Measurements from ENCODE around the gene PRKCZ.
"Not testable (repeated sequence)": the region's sequence is repeated elsewhere in the genome, so short reads cannot be mapped to it uniquely, and the experiment has no call there.

Gene PRKCZ

GRCh38 chr1:2093636-2094035 lies 43.4 kb downstream of the PRKCZ start:
- WGBS, 2 donors (ENCODE audit: extremely low coverage in 2 of 2, insufficient read length in 2 of 2, insufficient replicate concordance in 1 of 2): no CpG with 5 or more reads among the region's 26 CpGs
- H4K91ac ChIP-seq (ENCODE audit: low read depth, low read length, poor library complexity): no peak overlapping the region
- H4K8ac ChIP-seq (ENCODE audit: low read depth, low read length): no peak overlapping the region
- no peak overlapping the region for H3K4me2 ChIP-seq (ENCODE audit: insufficient read depth, low read length, poor library complexity, severe bottlenecking)
- H3K36me3 ChIP-seq (replicated peaks in 1 of 2; ENCODE audit: control insufficient read depth in 2 of 2, insufficient read depth in 2 of 2, low read length in 2 of 2): peaks cover 0 to 2% of the 10 kb centered on the region in 2 donors
- peak overlapping the region; percentile 75 for H2BK5ac ChIP-seq (ENCODE audit: low read length)
- no peak overlapping the region for H3K4ac ChIP-seq (ENCODE audit: low read length)
- peak overlapping the region; percentile 24 for H3K18ac ChIP-seq (ENCODE audit: low read length)
- DNase-seq (ENCODE audit: low spot score): no peak
- no peak overlapping the region for H2BK12ac ChIP-seq (ENCODE audit: low read length)
- H3K4me1 ChIP-seq (ENCODE audit: control insufficient read depth in 2 of 2, insufficient read depth in 1 of 2, low read depth in 1 of 2, low read length in 2 of 2): peaks cover 0 to 10% of the 10 kb centered on the region in 2 donors
- peaks cover 0 to 27% (median 0%) of the 10 kb centered on the region in 3 experiments for H3K27me3 ChIP-seq (ENCODE audit: control insufficient read depth in 3 of 3, insufficient read depth in 3 of 3, low read depth in 1 of 3, low read length in 3 of 3)
- no peak overlapping the region for H2BK120ac ChIP-seq (ENCODE audit: low read depth, low read length)
- peak overlapping the region; percentile 89 for H3K23ac ChIP-seq (ENCODE audit: low read depth, low read length, poor library complexity)
- peak overlapping the region; percentile 85 for H2BK15ac ChIP-seq (ENCODE audit: low read length)
- H3K27ac ChIP-seq (replicated peaks; ENCODE audit: low read length): no peak overlapping the region
- no peak overlapping the region for H3K14ac ChIP-seq (ENCODE audit: low read length)
- no peaks in the 10 kb centered on the region for H3K9me3 ChIP-seq (replicated peaks in 1 of 2; ENCODE audit: control insufficient read depth in 2 of 2, insufficient read depth in 1 of 2, low read depth in 1 of 2, low read length in 2 of 2)
- no peak overlapping the region for H2AFZ ChIP-seq (ENCODE audit: low read length)
- peak overlapping the region; percentile 95 for H2AK5ac ChIP-seq (ENCODE audit: low read depth, low read length)
- H3K79me1 ChIP-seq (ENCODE audit: low read depth, low read length): peaks cover 14% of the 10 kb centered on the region
- no peak overlapping the region for H3K4me3 ChIP-seq (ENCODE audit: low read length in 2 of 2)
- H3K9ac ChIP-seq (ENCODE audit: low read depth, low read length, poor library complexity): peak overlapping the region; percentile 60

GRCh38 chr1:2094269-2095158 lies 44.3 kb downstream of the PRKCZ start:
- Histone ChIP-seq H3K79me1 (ENCODE audit: low read depth, low read length) (peaks cover 15% of the 10 kb centered on the region), H3K18ac (ENCODE audit: low read length) (peak overlapping the region; percentile 64), H3K23ac (ENCODE audit: low read depth, low read length, poor library complexity) (peak overlapping the region; percentile 89), H3K14ac (ENCODE audit: low read length) (peak overlapping the region; percentile 82), H3K27me3 (ENCODE audit: control insufficient read depth in 3 of 3, insufficient read depth in 3 of 3, low read depth in 1 of 3, low read length in 3 of 3) (peaks cover 0 to 20% (median 0%) of the 10 kb centered on the region in 3 experiments), H2BK5ac (ENCODE audit: low read length) (peak overlapping the region; percentile 75)
- H4K91ac ChIP-seq (ENCODE audit: low read depth, low read length, poor library complexity); H3K27ac ChIP-seq (replicated peaks; ENCODE audit: low read length); H3K9me3 ChIP-seq (replicated peaks in 1 of 2; ENCODE audit: control insufficient read depth in 2 of 2, insufficient read depth in 1 of 2, low read depth in 1 of 2, low read length in 2 of 2); H3K36me3 ChIP-seq (replicated peaks in 1 of 2; ENCODE audit: control insufficient read depth in 2 of 2, insufficient read depth in 2 of 2, low read length in 2 of 2); H4K8ac ChIP-seq (ENCODE audit: low read depth, low read length); H3K4ac ChIP-seq (ENCODE audit: low read length); H2AFZ ChIP-seq (ENCODE audit: low read length); H3K9ac ChIP-seq (ENCODE audit: low read depth, low read length, poor library complexity); H2BK12ac ChIP-seq (ENCODE audit: low read length); H2BK15ac ChIP-seq (ENCODE audit: low read length); H3K4me3 ChIP-seq (ENCODE audit: low read length in 2 of 2); H2AK5ac ChIP-seq (ENCODE audit: low read depth, low read length); H3K4me1 ChIP-seq (ENCODE audit: control insufficient read depth in 2 of 2, insufficient read depth in 1 of 2, low read depth in 1 of 2, low read length in 2 of 2); H3K4me2 ChIP-seq (ENCODE audit: insufficient read depth, low read length, poor library complexity, severe bottlenecking); DNase-seq (ENCODE audit: low spot score); H2BK120ac ChIP-seq (ENCODE audit: low read depth, low read length): not testable (repeated sequence)
- WGBS, 2 donors (ENCODE audit: extremely low coverage in 2 of 2, insufficient read length in 2 of 2, insufficient replicate concordance in 1 of 2): no CpG with 5 or more reads among the region's 60 CpGs

GRCh38 chr1:2095394-2095793 lies 45.2 kb downstream of the PRKCZ start:
- H2BK120ac ChIP-seq (ENCODE audit: low read depth, low read length): no peak overlapping the region
- H3K23ac ChIP-seq (ENCODE audit: low read depth, low read length, poor library complexity): peak overlapping the region; percentile 55
- H3K27ac ChIP-seq (replicated peaks; ENCODE audit: low read length): no peak overlapping the region
- peak overlapping the region; percentile 44 for H3K9ac ChIP-seq (ENCODE audit: low read depth, low read length, poor library complexity)
- H3K4me2 ChIP-seq (ENCODE audit: insufficient read depth, low read length, poor library complexity, severe bottlenecking): no peak overlapping the region
- no peak overlapping the region for H3K14ac ChIP-seq (ENCODE audit: low read length)
- H2AFZ ChIP-seq (ENCODE audit: low read length): no peak overlapping the region
- no peak overlapping the region for H3K4ac ChIP-seq (ENCODE audit: low read length)
- H3K18ac ChIP-seq (ENCODE audit: low read length): no peak overlapping the region
- WGBS, 2 donors (ENCODE audit: extremely low coverage in 2 of 2, insufficient read length in 2 of 2, insufficient replicate concordance in 1 of 2): no CpG with 5 or more reads among the region's 17 CpGs
- peak overlapping the region; percentile 41 for H2BK12ac ChIP-seq (ENCODE audit: low read length)
- DNase-seq (ENCODE audit: low spot score): no peak
- H2BK15ac ChIP-seq (ENCODE audit: low read length): peak overlapping the region; percentile 67
- H3K4me3 ChIP-seq (ENCODE audit: low read length in 2 of 2): no peak overlapping the region
- no peaks in the 10 kb centered on the region for H3K9me3 ChIP-seq (replicated peaks in 1 of 2; ENCODE audit: control insufficient read depth in 2 of 2, insufficient read depth in 1 of 2, low read depth in 1 of 2, low read length in 2 of 2)
- peak overlapping the region; percentile 46 for H2AK5ac ChIP-seq (ENCODE audit: low read depth, low read length)
- peaks cover 0 to 2% of the 10 kb centered on the region in 2 donors for H3K36me3 ChIP-seq (replicated peaks in 1 of 2; ENCODE audit: control insufficient read depth in 2 of 2, insufficient read depth in 2 of 2, low read length in 2 of 2)
- H2BK5ac ChIP-seq (ENCODE audit: low read length): no peak overlapping the region
- no peak overlapping the region for H4K91ac ChIP-seq (ENCODE audit: low read depth, low read length, poor library complexity)
- peaks cover 15% of the 10 kb centered on the region for H3K79me1 ChIP-seq (ENCODE audit: low read depth, low read length)
- H3K27me3 ChIP-seq (ENCODE audit: control insufficient read depth in 3 of 3, insufficient read depth in 3 of 3, low read depth in 1 of 3, low read length in 3 of 3): peaks cover 0 to 15% (median 0%) of the 10 kb centered on the region in 3 experiments
- H3K4me1 ChIP-seq (ENCODE audit: control insufficient read depth in 2 of 2, insufficient read depth in 1 of 2, low read depth in 1 of 2, low read length in 2 of 2): peaks cover 0 to 10% of the 10 kb centered on the region in 2 donors
- no peak overlapping the region for H4K8ac ChIP-seq (ENCODE audit: low read depth, low read length)

- H2BK12ac ChIP-seq (ENCODE audit: low read length): no peak overlapping the region
- H2BK120ac ChIP-seq (ENCODE audit: low read depth, low read length): no peak overlapping the region
- peak overlapping the region; percentile 59 for H3K18ac ChIP-seq (ENCODE audit: low read length)
- no peak overlapping the region for H4K91ac ChIP-seq (ENCODE audit: low read depth, low read length, poor library complexity)
- H3K36me3 ChIP-seq (replicated peaks in 1 of 2; ENCODE audit: control insufficient read depth in 2 of 2, insufficient read depth in 2 of 2, low read length in 2 of 2): peaks cover 0 to 2% of the 10 kb centered on the region in 2 donors
- H3K79me1 ChIP-seq (ENCODE audit: low read depth, low read length): peaks cover 15% of the 10 kb centered on the region
- H3K4me3 ChIP-seq (ENCODE audit: low read length in 2 of 2): peak overlapping the region in 1 of 2 donors; percentile 40
- WGBS, 2 donors (ENCODE audit: extremely low coverage in 2 of 2, insufficient read length in 2 of 2, insufficient replicate concordance in 1 of 2): no CpG with 5 or more reads among the region's 34 CpGs
- H3K23ac ChIP-seq (ENCODE audit: low read depth, low read length, poor library complexity): peak overlapping the region; percentile 48
- H2BK5ac ChIP-seq (ENCODE audit: low read length): peak overlapping the region; percentile 39
- no peak overlapping the region for H2AFZ ChIP-seq (ENCODE audit: low read length)
- peaks cover 0 to 15% (median 0%) of the 10 kb centered on the region in 3 experiments for H3K27me3 ChIP-seq (ENCODE audit: control insufficient read depth in 3 of 3, insufficient read depth in 3 of 3, low read depth in 1 of 3, low read length in 3 of 3)
- H3K4me1 ChIP-seq (ENCODE audit: control insufficient read depth in 2 of 2, insufficient read depth in 1 of 2, low read depth in 1 of 2, low read length in 2 of 2): peaks cover 0 to 10% of the 10 kb centered on the region in 2 donors
- no peak overlapping the region for H3K27ac ChIP-seq (replicated peaks; ENCODE audit: low read length)
- peak overlapping the region; percentile 70 for H2AK5ac ChIP-seq (ENCODE audit: low read depth, low read length)
- no peaks in the 10 kb centered on the region for H3K9me3 ChIP-seq (replicated peaks in 1 of 2; ENCODE audit: control insufficient read depth in 2 of 2, insufficient read depth in 1 of 2, low read depth in 1 of 2, low read length in 2 of 2)
- H3K4ac ChIP-seq (ENCODE audit: low read length): no peak overlapping the region
- H2BK15ac ChIP-seq (ENCODE audit: low read length): no peak overlapping the region
- no peak overlapping the region for H4K8ac ChIP-seq (ENCODE audit: low read depth, low read length)
- no peak for DNase-seq (ENCODE audit: low spot score)
- H3K4me2 ChIP-seq (ENCODE audit: insufficient read depth, low read length, poor library complexity, severe bottlenecking): no peak overlapping the region
- no peak overlapping the region for H3K9ac ChIP-seq (ENCODE audit: low read depth, low read length, poor library complexity)
- peak overlapping the region; percentile 82 for H3K14ac ChIP-seq (ENCODE audit: low read length)
Observed at GRCh38 chr1:2095981-2096736, 45.9 kb downstream of the PRKCZ start.

All from neuronal stem cell (in vitro differentiated cells).